H9 (cell line): Measurements from ENCODE around the gene MMD. TPM values are rescaled to one million over a fixed set of nuclear protein-coding genes. Genes with fewer than 3 reads are reported as not detected.

ENCODE experiments used
- DNase-seq: peaks from one replicate; pipeline ENCODE4 v3.0.0-alpha.2; 2017
- H2AFZ ChIP-seq: one replicate; pipeline ENCODE4 v1.6.1; 2013; ENCODE audit warnings: mild to moderate bottlenecking, low read length, control low read depth, moderate library complexity
- H2AK5ac ChIP-seq: 2 replicates; pipeline ENCODE4 v1.6.1; 2013; ENCODE audit warnings: low read length, control low read depth, mixed read lengths; ENCODE audit not compliant: insufficient read length
- H2BK120ac ChIP-seq: one replicate; pipeline ENCODE4 v1.6.1; 2013; ENCODE audit warnings: low read depth, mild to moderate bottlenecking, low read length, control low read depth, inconsistent platforms; ENCODE audit not compliant: poor library complexity, severe bottlenecking
- H2BK12ac ChIP-seq: 2 replicates; pipeline ENCODE4 v1.6.1; 2013; ENCODE audit warnings: low read length, control low read depth, mixed read lengths, low read depth; ENCODE audit not compliant: insufficient read length
- H2BK15ac ChIP-seq: 2 replicates; pipeline ENCODE4 v1.6.1; 2013; ENCODE audit warnings: low read depth, low read length, control low read depth
- H2BK20ac ChIP-seq: one replicate; pipeline ENCODE4 v1.6.1; 2013; ENCODE audit warnings: low read depth, mild to moderate bottlenecking, low read length, control low read depth, inconsistent platforms; ENCODE audit not compliant: poor library complexity, severe bottlenecking
- H2BK5ac ChIP-seq: 2 replicates; pipeline ENCODE4 v1.6.1; 2013; ENCODE audit warnings: low read length, control low read depth, mixed read lengths; ENCODE audit not compliant: insufficient read length
- H3K14ac ChIP-seq: 2 replicates; pipeline ENCODE4 v1.6.1; 2013; ENCODE audit warnings: low read length, control low read depth; ENCODE audit not compliant: insufficient read depth
- H3K18ac ChIP-seq: 2 replicates; pipeline ENCODE4 v1.6.1; 2013; ENCODE audit warnings: low read depth, mild to moderate bottlenecking, mixed read lengths, low read length, control low read depth; ENCODE audit not compliant: insufficient read length
- H3K23ac ChIP-seq: 2 replicates; pipeline ENCODE4 v1.6.1; 2013; ENCODE audit warnings: low read length, control low read depth, mixed read lengths, low read depth; ENCODE audit not compliant: insufficient read length
- H3K23me2 ChIP-seq: 2 replicates; pipeline ENCODE4 v1.6.1; 2013; ENCODE audit warnings: low read depth, mild to moderate bottlenecking, mixed read lengths, low read length, control low read depth; ENCODE audit not compliant: insufficient read length, poor library complexity, severe bottlenecking
- H3K27ac ChIP-seq: 2 replicates; pipeline ENCODE4 v1.5.1; 2013; ENCODE audit warnings: low read length, control low read depth, mixed read lengths, low read depth; ENCODE audit not compliant: insufficient read length
- H3K27me3 ChIP-seq: 2 replicates; pipeline ENCODE4 v1.6.1; 2013; ENCODE audit warnings: low read length, control low read depth, inconsistent platforms; ENCODE audit not compliant: insufficient read depth
- H3K4ac ChIP-seq: 2 replicates; pipeline ENCODE4 v1.6.1; 2013; ENCODE audit warnings: low read depth, mild to moderate bottlenecking, control low read depth, inconsistent platforms, low read length, moderate library complexity
- H3K4me1 ChIP-seq: 2 replicates; pipeline ENCODE4 v1.6.1; 2013; ENCODE audit warnings: low read length, control low read depth, inconsistent platforms; ENCODE audit not compliant: insufficient read depth
- H3K4me2 ChIP-seq: 2 replicates; pipeline ENCODE4 v1.6.1; 2013; ENCODE audit warnings: low read length, control low read depth, mixed read lengths; ENCODE audit not compliant: insufficient read length, insufficient read depth
- H3K56ac ChIP-seq: 2 replicates; pipeline ENCODE4 v1.6.1; 2013; ENCODE audit warnings: low read depth, mild to moderate bottlenecking, mixed read lengths, low read length, control low read depth; ENCODE audit not compliant: insufficient read length
- H3K79me1 ChIP-seq: 2 replicates; pipeline ENCODE4 v1.6.1; 2013; ENCODE audit warnings: low read depth, mild to moderate bottlenecking, moderate library complexity, low read length, control low read depth, inconsistent platforms; ENCODE audit not compliant: insufficient read depth, poor library complexity, severe bottlenecking
- H3K79me2 ChIP-seq: 2 replicates; pipeline ENCODE4 v1.6.1; 2013; ENCODE audit warnings: low read length, control low read depth, inconsistent platforms; ENCODE audit not compliant: insufficient read depth
- H3K9ac ChIP-seq: 2 replicates; pipeline ENCODE4 v1.6.1; 2013; ENCODE audit warnings: low read length, control low read depth, mixed read lengths; ENCODE audit not compliant: insufficient read length; ENCODE audit errors: extremely low read depth
- H3K9me3 ChIP-seq: one replicate; pipeline ENCODE4 v1.6.1; 2013; ENCODE audit warnings: low read depth, low read length, inconsistent platforms; ENCODE audit not compliant: control insufficient read depth
- H3T11ph ChIP-seq: one replicate; pipeline ENCODE4 v1.6.1; 2013; ENCODE audit warnings: mild to moderate bottlenecking, low read length, control low read depth, inconsistent platforms
- H4K20me1 ChIP-seq: one replicate; pipeline ENCODE4 v1.6.1; 2013; ENCODE audit not compliant: control insufficient read depth, insufficient read length, insufficient read depth
- H4K5ac ChIP-seq: 2 replicates; pipeline ENCODE4 v1.6.1; 2013; ENCODE audit warnings: low read depth, mild to moderate bottlenecking, mixed read lengths, low read length, control low read depth; ENCODE audit not compliant: insufficient read length
- H4K8ac ChIP-seq: replicated peaks from 2 replicates; pipeline ENCODE4 v1.6.1; 2013; ENCODE audit warnings: low read length, control low read depth, mixed read lengths, low read depth; ENCODE audit not compliant: insufficient read length
- H4K91ac ChIP-seq: 2 replicates; pipeline ENCODE4 v1.6.1; 2013; ENCODE audit warnings: low read depth, mild to moderate bottlenecking, moderate library complexity, mixed read lengths, low read length, control low read depth; ENCODE audit not compliant: insufficient read length
- H3K27ac Mint-ChIP-seq, 3 experiments: 2 replicates in 2 of 3; 3 replicates in 1 of 3; pipeline ENCODE4 v1.8.0; 2020 to 2021; ENCODE audit warnings: mixed read lengths in 3 of 3, mild to moderate bottlenecking in 1 of 3, moderate library complexity in 1 of 3
- H3K27me3 Mint-ChIP-seq: 2 replicates; pipeline ENCODE4 v1.8.0; 2021; ENCODE audit warnings: low read depth, mild to moderate bottlenecking, moderate library complexity, mixed read lengths
- H3K36me3 Mint-ChIP-seq, 3 experiments: 2 replicates in 2 of 3; 3 replicates in 1 of 3; pipeline ENCODE4 v1.8.0; 2020 to 2021; ENCODE audit warnings: low read depth in 3 of 3, mixed read lengths in 3 of 3; ENCODE audit not compliant: insufficient read depth in 1 of 3
- H3K4me1 Mint-ChIP-seq, 2 experiments: 2 replicates each; pipeline ENCODE4 v1.8.0; 2020; ENCODE audit warnings: mixed read lengths in 2 of 2
- H3K4me3 Mint-ChIP-seq, 2 experiments: 2 replicates in 1 of 2; 3 replicates in 1 of 2; pipeline ENCODE4 v1.8.0; 2020 to 2021; ENCODE audit warnings: mild to moderate bottlenecking in 2 of 2, mixed read lengths in 2 of 2, moderate library complexity in 1 of 2
- H3K9me3 Mint-ChIP-seq, 2 experiments: 2 replicates in 1 of 2; 3 replicates in 1 of 2; pipeline ENCODE4 v1.8.0; 2020; ENCODE audit warnings: mild to moderate bottlenecking in 2 of 2, mixed read lengths in 2 of 2, moderate library complexity in 1 of 2
- CTCF ChIP-seq: fragments of 200-600 bp; sonication (generic); conservative IDR thresholded peaks from 3 replicates; pipeline ENCODE4 v1.8.0; 2021; ENCODE audit warnings: antibody characterized with exemption, mild to moderate bottlenecking
- WGBS: extraction: QIAGEN DNeasy Blood & Tissue Kit; methylation state at CpG from one replicate; pipeline ENCODE4 v1.1.7; 2013; ENCODE audit warnings: missing lambda C conversion rate, low lambda C conversion rate, mixed read lengths; ENCODE audit not compliant: insufficient read length; ENCODE audit errors: extremely low coverage; 5-methylcytosine and 5-hydroxymethylcytosine counted together
- total RNA-seq: library from RNA; stranded (reverse); gene quantifications from 2 replicates; pipeline ENCODE4 v1.2.1, GENCODE V29; 2021

The MMD gene
- total RNA-seq, 1 experiment from 2014 or later, result 24.0 TPM

DNA sequence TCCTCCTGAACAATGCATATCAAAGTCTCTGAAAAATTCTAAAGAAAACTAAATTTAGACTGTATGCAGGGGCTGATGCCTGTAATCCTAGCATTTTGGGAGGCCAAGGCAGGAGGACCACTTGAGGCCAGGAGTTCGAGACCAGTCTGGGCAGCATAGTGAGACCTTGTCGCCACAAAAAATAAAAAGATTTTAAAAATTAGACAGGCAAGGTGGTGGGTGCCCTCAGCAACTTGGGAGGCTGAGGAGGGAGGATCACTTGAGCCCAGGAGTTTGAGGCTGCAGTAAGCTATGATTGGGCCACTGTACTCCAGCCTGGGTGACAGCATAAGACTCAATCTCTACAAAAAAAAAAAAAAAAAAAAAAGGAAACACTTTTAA lies 30.1 kb upstream of the MMD start:
- Histone ChIP-seq H4K20me1 (no peaks in the 10 kb centered on the region), H3T11ph (no peak overlapping the region), H3K27ac (no peak overlapping the region), H2BK12ac (no peak overlapping the region), H3K23ac (no peak overlapping the region), H3K23me2 (no peaks in the 10 kb centered on the region), H3K4me1 (peaks cover 3% of the 10 kb centered on the region), H2BK120ac (no peak overlapping the region), H4K8ac (no peak overlapping the region), H3K79me1 (no peaks in the 10 kb centered on the region), H2AFZ (no peak overlapping the region), H2BK20ac (no peak overlapping the region), H3K4me2 (no peak overlapping the region), H3K14ac (no peak overlapping the region), H3K27me3 (no peaks in the 10 kb centered on the region), H4K91ac (no peak overlapping the region), H3K9ac (no peak overlapping the region), H2BK15ac (no peak overlapping the region), H2AK5ac (no peak overlapping the region), H3K79me2 (no peaks in the 10 kb centered on the region), H2BK5ac (no peak overlapping the region), H3K4ac (no peak overlapping the region), H3K56ac (no peak overlapping the region), H4K5ac (no peak overlapping the region), H3K18ac (no peak overlapping the region), H3K9me3 (no peaks in the 10 kb centered on the region)
- WGBS, result no CpG with 5 or more reads among the region's 2 CpGs
- Mint-ChIP-seq H3K36me3 (peaks cover 0 to 3% (median 2%) of the 10 kb centered on the region in 3 experiments; a peak in 1 of 7 replicates), H3K9me3 (peaks cover 1 to 4% of the 10 kb centered on the region in 2 experiments; a peak in 3 of 5 replicates), H3K4me1 (peaks cover 20 to 22% of the 10 kb centered on the region in 2 experiments), H3K4me3 (no peak overlapping the region), H3K27me3 (no peaks in the 10 kb centered on the region), H3K27ac (no peak overlapping the region; a peak in 1 of 7 replicates)
- TF ChIP-seq CTCF, result no peak
- DNase-seq, result no peak
